HG03060 (cell line): Measurements from ENCODE around the gene TMEM181.
"Not testable (repeated sequence)": the region's sequence is repeated elsewhere in the genome, so short reads cannot be mapped to it uniquely, and the experiment has no call there.

Experiments
- ATAC-seq: cut with Tn5 transposase; IDR thresholded peaks from one replicate; pipeline ENCODE4 v1.9.1; 2021; ENCODE audit warnings: low read depth, moderate number of reproducible peaks; ENCODE audit not compliant: unreplicated experiment

TMEM181 gene

GRCh38 chr6:158591134-158591809 is 31.4 kb downstream of the TMEM181 start:
- ATAC-seq: no peak

DNA sequence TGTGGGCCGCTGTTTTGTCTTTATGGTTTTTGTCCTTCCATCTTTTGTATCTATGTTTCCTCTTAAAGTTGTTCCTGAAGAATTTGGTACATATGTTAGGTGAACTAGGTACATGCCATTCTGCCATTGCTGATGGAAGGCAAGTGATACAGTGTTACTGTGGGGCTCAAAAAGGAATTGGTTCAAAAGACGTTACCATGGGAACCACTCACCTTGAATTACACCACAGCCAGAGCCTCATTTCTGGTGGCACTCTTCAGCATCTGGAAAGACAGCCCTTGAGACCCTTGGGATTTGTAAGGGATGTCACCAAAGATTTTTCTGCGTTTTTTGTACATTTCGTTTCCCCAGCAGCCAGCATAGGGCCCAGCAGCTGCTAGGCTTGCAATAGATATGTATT is 31.9 kb downstream of the TMEM181 start:
- no peak for ATAC-seq

DNA sequence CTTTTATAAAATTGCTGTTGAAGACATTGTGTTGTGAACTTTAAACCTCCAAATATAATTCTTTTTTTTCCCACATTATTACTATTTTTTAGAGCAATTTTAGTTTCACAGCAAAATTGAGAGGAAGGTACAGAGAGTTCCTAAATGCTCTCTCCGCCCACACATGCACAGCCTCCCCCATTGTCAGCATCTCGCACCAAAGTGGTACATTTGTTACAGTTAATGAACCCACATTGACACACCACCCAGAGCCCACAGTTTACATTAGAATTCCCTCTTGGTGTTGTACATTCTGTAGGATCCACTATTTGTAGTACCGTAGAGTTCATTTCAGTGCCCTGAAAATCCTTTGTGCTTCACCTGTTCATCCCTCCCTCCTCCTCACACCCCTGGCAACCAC is 33.8 kb downstream of the TMEM181 start:
- ATAC-seq: no peak

DNA sequence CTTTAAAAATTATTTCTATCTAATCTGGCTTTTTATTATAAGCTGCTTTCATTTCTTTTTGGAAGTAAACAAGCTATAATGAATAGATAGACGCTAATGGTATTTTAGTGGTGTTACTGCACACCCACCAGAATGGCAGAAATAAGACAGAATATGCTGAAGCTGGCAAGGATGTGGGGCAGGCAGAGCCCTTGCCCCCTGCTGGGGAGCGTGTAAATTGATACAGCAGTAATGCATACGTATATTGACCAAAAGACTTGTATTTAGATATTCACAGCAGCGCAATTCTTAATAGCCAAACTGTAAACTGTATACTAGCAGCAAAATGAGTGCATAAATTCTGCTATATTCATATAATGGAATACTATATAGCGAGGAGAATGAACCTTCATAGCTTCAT is 35.3 kb downstream of the TMEM181 start:
- ATAC-seq: no peak

GRCh38 chr6:158596861-158597260 is 37.0 kb downstream of the TMEM181 start:
- no peak for ATAC-seq

GRCh38 chr6:158597565-158597964 is 37.7 kb downstream of the TMEM181 start:
- no peak for ATAC-seq

DNA sequence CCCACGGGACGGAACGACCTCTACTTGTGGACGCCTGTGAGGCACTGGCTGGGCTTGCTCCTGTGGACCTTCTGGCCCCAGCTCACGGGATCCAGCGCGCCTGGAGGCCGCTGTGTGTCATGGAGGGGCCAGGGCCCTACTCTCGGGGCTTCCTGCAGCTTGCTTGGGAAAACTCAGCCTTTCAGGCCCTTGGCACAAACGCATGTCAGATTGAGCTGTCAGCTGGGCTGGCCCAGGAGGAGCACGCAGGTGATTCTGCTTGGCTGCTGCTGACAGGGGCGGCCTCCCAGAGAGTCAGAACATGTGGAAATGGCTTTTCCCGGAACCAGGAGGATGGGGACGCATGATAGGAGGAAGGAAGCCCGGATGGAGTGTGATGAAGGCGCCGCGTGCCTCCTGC is 39.7 kb downstream of the TMEM181 start:
- no peak for ATAC-seq

- ATAC-seq: no peak
These were observed 43.6 kb downstream of the TMEM181 start for GRCh38 chr6:158603261-158604047.

GRCh38 chr6:158604048-158604406 is 44.1 kb downstream of the TMEM181 start:
- no peak for ATAC-seq

DNA sequence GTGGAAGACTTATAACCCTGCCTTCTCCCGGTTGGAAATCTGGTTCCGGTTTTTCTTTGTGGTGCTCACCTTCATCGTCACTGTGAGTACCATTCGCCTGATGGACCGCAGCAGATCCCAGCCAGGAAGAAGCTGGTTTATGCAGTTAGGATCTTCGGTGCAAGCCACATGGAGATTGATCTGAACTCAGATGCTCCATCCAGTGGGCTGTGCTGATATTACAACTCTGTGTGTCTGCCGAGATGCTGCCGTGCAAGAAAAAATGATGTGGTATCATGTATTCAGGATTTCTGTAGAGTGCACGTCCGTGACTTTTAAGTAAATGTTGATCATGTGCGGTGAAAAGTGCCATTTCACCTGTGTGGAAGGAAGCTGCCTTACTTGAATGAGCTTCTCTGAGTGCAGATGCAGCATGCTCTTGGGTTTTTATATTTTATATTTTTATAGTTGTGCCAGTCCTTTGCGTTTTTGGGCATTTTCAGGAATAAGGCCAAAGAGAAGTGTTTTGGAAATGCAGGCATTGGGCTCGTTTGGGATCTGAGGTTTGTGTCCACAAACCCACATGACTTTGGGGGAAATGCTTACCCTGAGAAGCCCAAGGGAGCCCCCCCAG is 45.5 kb downstream of the TMEM181 start:
- no peak for ATAC-seq

DNA sequence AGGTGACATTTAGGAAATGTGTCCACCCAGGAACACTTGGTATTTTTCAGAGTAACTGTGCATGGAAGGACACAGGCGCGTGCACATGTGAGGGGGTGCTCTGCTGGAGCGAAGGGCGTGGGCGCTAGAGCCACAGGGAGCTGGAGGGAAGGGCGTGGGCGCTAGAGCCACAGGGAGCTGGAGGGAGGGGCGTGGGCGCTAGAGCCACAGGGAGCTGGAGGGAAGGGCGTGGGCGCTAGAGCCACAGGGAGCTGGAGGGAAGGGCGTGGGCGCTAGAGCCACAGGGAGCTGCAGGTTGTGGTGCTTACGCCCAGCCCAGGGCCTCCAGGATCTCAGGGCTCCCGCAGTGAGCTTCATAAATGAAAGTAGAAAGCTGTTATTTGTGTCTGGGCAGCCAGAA is 46.1 kb downstream of the TMEM181 start:
- ATAC-seq: not testable (repeated sequence)

DNA sequence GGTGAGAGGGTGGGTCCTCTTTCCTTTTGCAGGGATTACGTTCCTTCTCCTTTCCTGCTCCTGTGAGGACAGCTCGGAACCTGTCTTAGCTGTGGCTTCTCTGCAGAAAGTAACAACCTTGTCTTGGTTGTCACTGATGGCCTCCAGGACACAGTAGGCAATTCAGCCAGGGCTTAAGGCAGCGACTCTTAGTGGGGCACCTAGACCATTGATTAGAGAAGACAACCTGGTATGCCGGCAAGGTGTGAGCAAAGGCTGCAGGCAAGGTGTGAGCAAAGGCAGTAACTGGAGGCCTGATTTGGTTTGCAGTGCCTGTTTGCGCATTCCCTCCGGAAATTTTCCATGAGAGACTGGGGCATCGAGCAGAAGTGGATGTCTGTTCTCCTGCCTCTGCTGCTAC is 47.0 kb downstream of the TMEM181 start:
- ATAC-seq: no peak

DNA sequence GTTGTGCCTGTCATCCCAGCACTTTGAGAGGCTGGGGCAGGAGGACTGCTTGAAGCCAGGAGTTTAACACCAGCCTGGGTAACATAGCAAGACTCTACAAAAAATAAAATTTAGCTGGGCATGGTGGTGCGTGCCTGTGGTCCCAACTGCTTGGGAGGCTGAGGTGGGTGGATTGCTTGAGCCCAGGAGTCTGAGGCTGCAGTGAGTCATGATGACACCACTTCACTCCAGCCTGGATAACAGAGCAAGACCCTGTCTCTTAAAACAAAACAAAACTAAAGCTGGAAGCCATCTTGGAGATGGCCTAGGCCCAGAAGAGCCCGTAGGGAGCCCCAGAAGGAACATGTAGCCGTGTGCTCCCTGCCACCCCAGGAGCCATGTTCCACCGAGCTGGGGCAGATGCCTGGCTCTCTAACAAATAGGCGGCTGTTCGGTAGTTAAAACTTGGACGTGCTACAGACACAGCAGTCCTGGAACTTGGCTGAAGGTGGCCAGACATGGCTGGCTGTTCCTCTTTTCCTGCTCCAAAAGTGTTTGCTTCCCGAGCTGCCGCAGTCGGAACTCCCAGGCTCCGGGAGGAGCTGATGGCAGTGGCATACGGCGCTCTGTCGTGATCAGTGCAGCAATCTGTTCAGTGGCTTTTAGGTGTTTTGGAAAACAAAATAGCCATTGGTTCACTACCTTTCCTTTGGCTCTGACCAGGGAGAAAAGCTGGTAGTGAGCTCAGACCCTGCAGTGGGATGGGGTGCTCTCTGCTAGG is 47.7 kb downstream of the TMEM181 start:
- ATAC-seq: no peak

GRCh38 chr6:158608221-158608620 is 48.3 kb downstream of the TMEM181 start:
- no peak for ATAC-seq

GRCh38 chr6:158609455-158610155 is 49.7 kb downstream of the TMEM181 start:
- no peak for ATAC-seq

DNA sequence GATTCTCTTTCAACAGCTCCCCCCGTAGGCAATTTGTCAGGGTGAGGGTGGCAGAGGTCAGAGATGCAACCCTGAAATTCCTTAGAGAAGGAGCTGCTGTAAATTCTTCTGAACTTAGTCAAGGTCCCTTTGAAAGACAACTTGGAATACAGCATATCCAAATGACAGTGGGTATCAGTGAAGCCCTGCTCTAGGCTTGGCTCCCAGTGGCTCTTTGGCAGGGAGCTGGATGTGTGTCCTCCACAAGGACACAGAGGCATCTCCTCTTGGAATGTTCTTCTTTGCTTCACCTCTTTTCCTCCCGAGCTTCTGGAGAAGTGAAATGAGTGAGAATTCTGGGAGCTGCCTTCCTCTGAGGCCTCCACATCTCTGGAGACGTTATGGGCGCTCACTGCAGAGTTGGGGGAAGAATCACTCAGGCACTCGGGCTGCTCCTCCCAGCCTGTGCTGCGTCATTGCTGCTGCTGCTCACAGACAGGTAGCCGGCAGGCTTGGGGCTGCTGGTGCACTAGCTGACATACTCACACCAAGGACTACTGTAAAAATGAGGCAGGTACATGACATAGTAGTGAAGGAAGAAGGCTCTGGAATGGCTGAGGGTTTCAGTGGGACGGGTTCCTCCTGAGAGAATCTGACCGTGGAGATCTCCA is 50.6 kb downstream of the TMEM181 start:
- ATAC-seq: no peak

GRCh38 chr6:158611039-158611438 is 51.1 kb downstream of the TMEM181 start:
- ATAC-seq: no peak

- no peak for ATAC-seq
These were observed 51.9 kb downstream of the TMEM181 start for GRCh38 chr6:158611541-158612370.

DNA sequence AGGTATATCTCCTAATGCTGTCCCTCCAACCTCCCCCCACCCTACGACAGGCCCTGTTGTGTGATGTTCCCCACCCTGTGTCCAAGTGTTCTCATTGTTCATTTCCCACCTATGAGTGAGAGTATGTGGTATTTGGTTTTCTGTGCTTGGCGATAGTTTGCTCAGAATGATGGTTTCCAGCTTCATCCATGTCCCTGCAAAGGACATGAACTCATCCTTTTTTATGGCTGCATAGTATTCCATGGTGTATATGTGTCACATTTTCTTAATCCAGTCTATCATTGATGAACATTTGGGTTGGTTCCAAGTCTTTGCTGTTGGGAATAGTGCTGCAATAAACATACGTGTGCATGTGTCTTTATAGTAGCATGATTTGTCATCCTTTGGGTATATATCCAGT is 54.7 kb downstream of the TMEM181 start:
- ATAC-seq: not testable (repeated sequence)
